AG10803 (cell line): Measurements from ENCODE around the gene PUM2.

Source experiments
- DNase-seq: peaks from one replicate; pipeline ENCODE4 v3.0.0; 2010; ENCODE audit warnings: low read depth
- H3K4me3 ChIP-seq: 2 replicates; pipeline ENCODE4 v1.5.1; 2011; ENCODE audit warnings: mild to moderate bottlenecking, low read length, control low read depth
- TF ChIP-seq, protein P1 (sequence below): conservative IDR thresholded peaks from 2 replicates; pipeline ENCODE4 v1.5.1; 2011; ENCODE audit warnings: mild to moderate bottlenecking, low read length, control low read depth, inconsistent platforms

Gene PUM2

DNA sequence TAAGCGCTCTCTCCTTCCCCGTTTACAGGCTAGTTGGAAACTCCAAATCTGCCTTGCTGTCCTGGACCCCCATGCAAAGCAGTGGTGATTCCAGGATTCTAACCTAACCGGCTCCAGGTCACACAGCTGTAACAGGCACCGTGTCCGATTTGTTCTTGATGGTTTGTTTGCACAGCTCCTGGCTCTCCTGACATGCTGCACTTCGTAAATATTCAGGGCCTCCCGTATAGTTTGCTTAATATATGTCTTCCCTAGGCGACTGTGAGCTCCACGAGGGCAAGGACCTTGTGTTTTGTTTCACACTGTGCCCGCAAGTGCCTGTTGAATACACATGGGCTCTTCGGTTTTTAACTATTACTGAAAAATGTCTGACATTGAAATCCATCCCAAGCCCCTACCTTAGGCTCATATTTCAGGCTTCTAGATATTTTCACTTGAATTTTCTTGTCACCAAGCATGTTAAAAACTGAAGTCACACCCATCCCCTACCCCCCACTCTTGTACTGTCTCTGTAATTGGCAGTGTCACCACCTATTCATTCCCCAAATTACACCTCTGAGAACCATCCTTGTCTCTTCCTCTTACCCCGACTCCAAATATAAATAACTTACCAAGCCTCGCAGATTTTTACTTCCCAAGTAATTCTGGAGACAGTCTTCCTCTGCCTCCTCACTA, 1.0 kb upstream of the PUM2 start:
- peak overlapping the region; percentile 68 for H3K4me3 ChIP-seq
- no peak for DNase-seq
- TF ChIP-seq, protein P1, sequence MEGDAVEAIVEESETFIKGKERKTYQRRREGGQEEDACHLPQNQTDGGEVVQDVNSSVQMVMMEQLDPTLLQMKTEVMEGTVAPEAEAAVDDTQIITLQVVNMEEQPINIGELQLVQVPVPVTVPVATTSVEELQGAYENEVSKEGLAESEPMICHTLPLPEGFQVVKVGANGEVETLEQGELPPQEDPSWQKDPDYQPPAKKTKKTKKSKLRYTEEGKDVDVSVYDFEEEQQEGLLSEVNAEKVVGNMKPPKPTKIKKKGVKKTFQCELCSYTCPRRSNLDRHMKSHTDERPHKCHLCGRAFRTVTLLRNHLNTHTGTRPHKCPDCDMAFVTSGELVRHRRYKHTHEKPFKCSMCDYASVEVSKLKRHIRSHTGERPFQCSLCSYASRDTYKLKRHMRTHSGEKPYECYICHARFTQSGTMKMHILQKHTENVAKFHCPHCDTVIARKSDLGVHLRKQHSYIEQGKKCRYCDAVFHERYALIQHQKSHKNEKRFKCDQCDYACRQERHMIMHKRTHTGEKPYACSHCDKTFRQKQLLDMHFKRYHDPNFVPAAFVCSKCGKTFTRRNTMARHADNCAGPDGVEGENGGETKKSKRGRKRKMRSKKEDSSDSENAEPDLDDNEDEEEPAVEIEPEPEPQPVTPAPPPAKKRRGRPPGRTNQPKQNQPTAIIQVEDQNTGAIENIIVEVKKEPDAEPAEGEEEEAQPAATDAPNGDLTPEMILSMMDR = no peak

DNA sequence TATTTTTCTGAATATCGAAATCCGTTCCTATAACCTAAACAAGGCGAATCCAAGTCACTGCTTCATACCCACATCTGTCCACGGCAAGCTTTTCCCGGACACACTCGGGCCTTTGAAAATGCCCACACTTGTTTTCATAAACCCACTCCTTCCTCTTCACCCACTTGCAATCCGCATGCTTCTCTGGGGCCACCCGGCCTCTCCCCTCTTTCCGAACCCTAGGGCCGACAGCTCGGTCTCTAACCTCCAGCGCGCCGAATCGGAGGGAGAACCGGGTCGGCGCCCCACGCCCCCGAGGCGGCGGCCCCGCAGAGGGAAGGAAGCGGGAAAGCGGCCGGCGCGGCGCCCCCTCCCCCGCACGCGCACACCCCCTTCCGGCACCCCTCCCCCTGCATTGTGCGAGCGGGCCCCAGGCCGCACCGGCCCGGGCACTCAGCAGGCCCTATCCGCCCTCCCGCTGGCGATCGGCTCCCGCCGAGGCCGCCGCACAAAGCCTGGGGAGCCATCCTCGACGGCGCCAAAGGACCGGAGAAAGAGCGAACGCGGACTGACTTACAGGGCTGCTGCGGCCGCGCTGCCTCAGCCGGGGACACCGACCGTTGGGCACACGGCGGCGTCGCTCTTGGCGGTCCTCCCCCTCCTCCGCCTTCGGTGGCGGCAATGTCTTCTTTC, 467 bp downstream of the PUM2 start:
- no peak for DNase-seq
- TF ChIP-seq, protein P1 = no peak
- H3K4me3 ChIP-seq = peak overlapping the region; percentile 83

DNA sequence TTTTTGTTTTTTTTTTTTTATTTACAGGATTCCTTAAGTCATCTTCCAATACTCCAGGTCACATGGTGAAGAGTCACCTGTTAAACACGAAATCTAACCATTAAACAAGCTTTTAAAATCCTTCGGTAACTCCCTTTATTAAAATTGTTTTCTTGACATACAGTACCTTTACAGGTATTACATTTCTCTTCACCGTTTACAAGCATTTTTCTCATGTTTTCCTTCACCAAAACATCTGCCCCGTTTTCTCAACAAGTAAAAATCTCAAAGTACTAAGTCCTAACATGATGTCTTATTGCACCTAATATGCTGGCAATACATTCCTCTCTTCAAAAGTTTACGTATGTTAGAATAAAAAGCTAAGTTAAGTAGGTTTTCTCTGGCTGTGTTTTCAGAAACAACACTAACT, 1.1 kb downstream of the PUM2 start:
- TF ChIP-seq, protein P1 = no peak
- peak overlapping the region; percentile 83 for H3K4me3 ChIP-seq
- DNase-seq = no peak

DNA sequence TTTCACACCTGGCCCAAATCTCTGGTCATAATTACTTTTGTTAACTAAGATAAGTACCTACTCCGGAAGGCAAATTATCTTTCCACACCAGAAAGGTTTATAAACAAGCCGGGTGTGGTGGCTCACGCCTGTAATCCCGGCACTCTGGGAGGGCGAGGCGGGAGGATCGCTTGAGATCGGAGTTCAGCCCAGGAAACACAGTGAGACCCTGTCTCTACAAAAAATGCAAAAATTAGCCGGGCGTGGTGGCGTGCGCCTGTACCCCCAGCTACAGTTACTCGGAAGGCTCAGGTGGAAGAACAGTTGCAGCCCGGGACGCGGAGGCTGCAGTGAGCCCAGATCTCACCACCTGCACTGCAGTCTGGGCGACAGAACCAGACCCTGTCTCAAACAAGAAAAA, 2.1 kb downstream of the PUM2 start:
- TF ChIP-seq, protein P1 = no peak
- no peak for DNase-seq
- peak overlapping the region; percentile 9; the same call in 1 of the 2 replicates for H3K4me3 ChIP-seq

DNA sequence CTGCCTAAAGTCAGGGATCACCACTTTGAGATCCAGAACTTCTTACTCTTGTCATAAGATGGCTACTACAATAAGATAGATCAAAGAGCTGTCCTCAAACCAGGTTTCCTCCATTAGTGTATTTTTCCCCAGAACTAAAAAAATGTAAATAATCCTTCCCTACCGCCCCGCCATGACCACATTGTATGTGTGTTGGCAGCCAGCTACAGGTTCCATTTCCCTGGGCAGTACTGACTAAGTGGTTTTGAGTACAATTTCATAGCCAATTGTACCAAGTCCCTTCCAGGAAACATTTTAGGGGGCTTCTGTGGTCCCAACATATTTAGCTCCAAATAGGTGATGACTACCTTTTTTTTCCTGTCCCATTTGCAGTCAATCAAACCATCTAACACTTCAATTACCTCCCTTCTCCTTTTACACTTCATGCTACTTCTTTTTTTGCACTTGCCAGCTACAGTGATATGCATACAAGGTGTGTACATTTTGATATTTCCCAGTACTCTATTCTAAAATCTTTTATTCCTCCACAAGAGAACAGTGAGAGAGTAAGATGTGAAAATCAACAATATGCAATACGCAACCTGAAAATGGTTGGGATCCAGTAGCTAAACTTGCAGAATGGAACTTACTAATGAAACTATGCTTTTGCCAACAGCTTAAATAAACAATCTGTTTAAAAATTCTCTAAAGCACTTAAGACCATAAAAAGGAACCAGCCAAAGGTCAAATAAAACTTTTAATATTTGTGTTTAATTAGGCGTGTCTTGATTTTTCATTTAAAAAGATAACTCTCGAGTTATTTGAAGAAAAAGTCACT, 3.9 kb downstream of the PUM2 start:
- TF ChIP-seq, protein P1 = no peak
- H3K4me3 ChIP-seq = no peak overlapping the region
- DNase-seq = no peak

DNA sequence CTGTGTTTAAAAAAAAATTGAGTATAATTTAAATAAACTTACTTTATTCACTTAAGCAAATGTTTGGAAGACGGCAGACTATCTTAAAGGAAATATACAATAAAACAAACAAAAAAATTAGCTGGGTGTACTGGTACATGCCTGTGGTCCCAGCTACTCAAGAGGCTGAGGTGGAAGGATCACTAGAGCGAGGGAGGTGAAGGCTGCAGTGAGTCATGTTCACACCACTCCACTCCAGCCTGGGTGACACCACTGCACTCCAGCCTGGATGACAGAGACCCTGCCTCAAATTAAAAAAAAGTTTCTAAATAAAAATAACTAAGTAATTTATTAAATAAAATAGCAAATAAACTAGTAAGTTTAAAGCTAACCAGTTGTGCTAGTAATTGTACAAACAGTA, 7.5 kb downstream of the PUM2 start:
- TF ChIP-seq, protein P1 = no peak
- H3K4me3 ChIP-seq = no peak overlapping the region

More for the DNA sequence above, 7.5 kb downstream of the PUM2 start:
- no peak for DNase-seq
